ENCODE measurements around the gene ARAP3.

Gene ARAP3

GRCh38 chr5:141603923-141604717 is 77.9 kb downstream of the ARAP3 start:
- CTCF ChIA-PET, result interaction anchor here (0.8 to 3.7 kb wide), 5 partner anchors 11 to 40 kb away, joined by 3 to 30 read pairs (median 13); partner anchors contain the start of gene DIAPH1
- peak overlapping the region; percentile 70 for H3K4me3 Mint-ChIP-seq
- no peaks in the 10 kb centered on the region for H3K9me3 Mint-ChIP-seq
- no peaks in the 10 kb centered on the region for H3K27me3 Mint-ChIP-seq
- H3K36me3 Mint-ChIP-seq, result peaks cover 47% of the 10 kb centered on the region
- peak; percentile 35 for DNase-seq
- peaks cover 93% of the 10 kb centered on the region for H3K4me1 Mint-ChIP-seq
- H3K27ac Mint-ChIP-seq, result peak overlapping the region; percentile 94
